HEK293T (cell line): ENCODE measurements around the gene OTX1.

ENCODE experiments used
- CTCF ChIA-PET: fragments of 350-600 bp; formaldehyde crosslinking; extraction: SDS; loops from one replicate; lab custom pipeline; 2021; ENCODE audit warnings: antibody characterized with exemption, inconsistent platforms; lab: Yijun Ruan, JAX
- POLR2A ChIA-PET: fragments of 350-600 bp; formaldehyde crosslinking; extraction: SDS; loops from one replicate; lab custom pipeline; 2020; ENCODE audit warnings: antibody characterized with exemption, inconsistent platforms; lab: Yijun Ruan, JAX
- DNase-seq: peaks from one replicate; pipeline ENCODE4 v3.0.0; 2012; ENCODE audit warnings: mixed read lengths; ENCODE audit errors: extremely low spot score
- ARNT ChIP-seq: fragments of 450-650 bp; IDR thresholded peaks from 2 replicates; pipeline ENCODE4 v1.6.1; 2017; ENCODE audit warnings: mild to moderate bottlenecking
- BHLHE40 ChIP-seq: fragments of 450-650 bp; IDR thresholded peaks from 2 replicates; pipeline ENCODE4 v1.6.1; 2016; ENCODE audit warnings: mild to moderate bottlenecking, moderate library complexity, borderline replicate concordance
- CTBP1 ChIP-seq: fragments of 450-650 bp; IDR thresholded peaks from 2 replicates; pipeline ENCODE4 v1.6.1; 2016; ENCODE audit warnings: borderline replicate concordance
- ELF4 ChIP-seq: fragments of 450-650 bp; IDR thresholded peaks from 2 replicates; pipeline ENCODE4 v1.6.1; 2017; ENCODE audit warnings: antibody characterized with exemption
- FOXA1 ChIP-seq: fragments of 450-650 bp; IDR thresholded peaks from 2 replicates; pipeline ENCODE4 v1.6.1; 2016; ENCODE audit warnings: mild to moderate bottlenecking
- FOXK2 ChIP-seq: fragments of 450-650 bp; IDR thresholded peaks from 2 replicates; pipeline ENCODE4 v1.6.1; 2016; ENCODE audit warnings: mild to moderate bottlenecking
- FOXM1 ChIP-seq: fragments of 450-650 bp; IDR thresholded peaks from 2 replicates; pipeline ENCODE4 v1.6.1; 2017; ENCODE audit warnings: mild to moderate bottlenecking, borderline replicate concordance
- HDGF ChIP-seq: fragments of 450-650 bp; IDR thresholded peaks from 2 replicates; pipeline ENCODE4 v1.6.1; 2017; ENCODE audit warnings: antibody characterized with exemption, borderline replicate concordance
- L3MBTL2 ChIP-seq: fragments of 450-650 bp; conservative IDR thresholded peaks from 2 replicates; pipeline ENCODE4 v1.6.1; 2016; ENCODE audit warnings: mild to moderate bottlenecking
- LEF1 ChIP-seq: fragments of 450-650 bp; IDR thresholded peaks from 2 replicates; pipeline ENCODE4 v1.6.1; 2017; ENCODE audit warnings: mild to moderate bottlenecking, borderline replicate concordance
- NFRKB ChIP-seq: fragments of 450-650 bp; IDR thresholded peaks from 2 replicates; pipeline ENCODE4 v1.6.1; 2016; ENCODE audit warnings: mild to moderate bottlenecking, moderate library complexity
- SP1 ChIP-seq: fragments of 450-650 bp; IDR thresholded peaks from 2 replicates; pipeline ENCODE4 v1.6.1; 2017
- SUZ12 ChIP-seq: fragments of 450-650 bp; IDR thresholded peaks from 2 replicates; pipeline ENCODE4 v1.6.1; 2016; ENCODE audit warnings: mild to moderate bottlenecking
- TARDBP ChIP-seq: fragments of 450-650 bp; IDR thresholded peaks from 2 replicates; pipeline ENCODE4 v1.6.1; 2016
- ZNF384 ChIP-seq: fragments of 450-650 bp; IDR thresholded peaks from 2 replicates; pipeline ENCODE4 v1.6.1; 2016
- TF ChIP-seq, protein P1 (sequence below): fragments of 450-650 bp; IDR thresholded peaks from 2 replicates; pipeline ENCODE4 v1.6.1; 2016

Gene OTX1

DNA sequence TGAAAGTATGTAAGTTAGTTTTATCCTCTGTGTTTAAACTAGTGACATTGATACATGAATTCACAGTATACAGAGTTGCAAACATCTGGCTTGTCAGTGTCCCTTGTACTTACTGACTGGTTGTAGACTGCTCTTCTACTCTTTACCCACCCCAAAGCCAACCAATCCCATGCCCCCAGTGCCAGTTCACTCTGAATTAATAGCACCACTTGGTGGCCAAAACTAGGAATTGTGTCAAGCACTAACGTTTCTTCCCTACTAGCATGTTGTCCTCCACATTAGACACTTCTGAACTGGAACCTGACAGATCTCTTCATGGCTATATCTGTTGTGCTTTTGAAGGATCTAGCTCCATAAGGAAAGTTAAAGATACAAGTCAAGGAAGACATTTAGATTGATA is 27.2 kb upstream of the OTX1 start:
- DNase-seq: peak; percentile 33
- ChIA-PET CTCF (no interaction called here), POLR2A (no interaction called here)
- TF ChIP-seq, protein P1, sequence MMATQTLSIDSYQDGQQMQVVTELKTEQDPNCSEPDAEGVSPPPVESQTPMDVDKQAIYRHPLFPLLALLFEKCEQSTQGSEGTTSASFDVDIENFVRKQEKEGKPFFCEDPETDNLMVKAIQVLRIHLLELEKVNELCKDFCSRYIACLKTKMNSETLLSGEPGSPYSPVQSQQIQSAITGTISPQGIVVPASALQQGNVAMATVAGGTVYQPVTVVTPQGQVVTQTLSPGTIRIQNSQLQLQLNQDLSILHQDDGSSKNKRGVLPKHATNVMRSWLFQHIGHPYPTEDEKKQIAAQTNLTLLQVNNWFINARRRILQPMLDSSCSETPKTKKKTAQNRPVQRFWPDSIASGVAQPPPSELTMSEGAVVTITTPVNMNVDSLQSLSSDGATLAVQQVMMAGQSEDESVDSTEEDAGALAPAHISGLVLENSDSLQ: no peak
- TF ChIP-seq ELF4 (no peak), ARNT (no peak), L3MBTL2 (no peak), NFRKB (no peak), ZNF384 (no peak), CTBP1 (no peak), SUZ12 (no peak), FOXK2 (no peak), FOXA1 (no peak), TARDBP (no peak), HDGF (no peak), SP1 (no peak)

DNA sequence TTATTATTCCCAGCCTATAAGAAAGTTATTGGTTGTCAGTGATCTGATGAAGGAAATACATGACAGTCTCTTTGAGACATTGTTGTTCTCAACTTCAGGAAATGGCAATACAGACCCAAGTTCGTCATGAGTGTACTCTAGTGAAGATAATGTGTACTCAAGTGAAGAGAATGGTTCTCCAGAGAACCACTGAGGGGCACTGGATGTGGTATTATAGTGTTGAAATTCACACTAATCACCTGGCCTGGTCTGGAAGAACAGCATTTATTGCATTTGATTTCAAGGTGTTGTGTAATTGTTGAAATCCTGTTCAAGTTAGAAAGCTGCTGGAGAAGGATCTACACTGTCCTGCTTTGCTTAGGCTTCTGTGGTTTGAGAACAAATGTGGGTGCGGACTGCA is 23.4 kb upstream of the OTX1 start:
- POLR2A ChIA-PET: no interaction called here
- DNase-seq: no peak
- no peak for TF ChIP-seq SUZ12
- TF ChIP-seq, protein P1: no peak
- no peak for TF ChIP-seq HDGF
- no peak for TF ChIP-seq TARDBP
- no peak for TF ChIP-seq FOXA1
- CTCF ChIA-PET: no interaction called here

DNA sequence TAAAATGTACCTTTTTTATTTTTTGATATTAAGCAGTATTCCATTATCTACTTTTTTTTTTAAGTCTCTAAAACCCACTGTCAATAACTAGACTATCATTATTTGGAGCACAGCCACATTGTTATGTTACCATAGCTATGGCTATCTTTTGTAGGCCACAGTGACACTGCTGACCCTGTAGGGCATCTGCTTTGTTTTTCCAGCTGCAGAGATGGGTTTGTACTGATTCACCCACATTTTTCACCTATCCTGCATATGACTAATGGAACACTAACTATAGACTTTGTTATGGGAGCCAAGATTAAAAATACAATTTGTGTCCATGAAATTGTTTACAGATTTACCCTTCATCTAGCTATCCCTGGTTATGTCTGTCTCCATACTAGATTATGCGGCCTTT is 21.6 kb upstream of the OTX1 start:
- POLR2A ChIA-PET: no interaction called here
- CTCF ChIA-PET: no interaction called here
- no peak for TF ChIP-seq SP1
- no peak for TF ChIP-seq SUZ12
- no peak for TF ChIP-seq FOXK2
- TF ChIP-seq BHLHE40: no peak
- TF ChIP-seq ELF4: no peak
- no peak for TF ChIP-seq NFRKB
- TF ChIP-seq FOXM1: no peak
- TF ChIP-seq HDGF: no peak
- TF ChIP-seq ZNF384: no peak
- TF ChIP-seq FOXA1: no peak
- DNase-seq: no peak

DNA sequence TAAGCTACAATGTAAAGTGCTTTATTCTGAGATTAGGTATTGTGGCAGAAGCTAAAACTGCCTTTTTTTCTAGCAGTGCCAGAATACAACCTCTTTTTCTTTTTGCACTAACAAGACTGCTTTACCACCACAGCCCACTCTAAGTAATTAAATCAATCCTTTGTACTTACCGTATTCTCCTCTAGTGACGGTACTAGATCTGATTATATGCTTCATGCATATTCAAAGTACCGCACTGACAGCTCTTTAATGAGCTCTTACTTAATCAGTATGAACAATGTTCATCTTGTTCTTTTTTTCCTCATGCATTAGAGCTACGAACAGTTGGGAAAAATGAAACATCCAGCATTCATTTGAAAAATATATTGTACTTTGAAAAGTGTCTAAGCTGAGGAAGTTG is 16.1 kb upstream of the OTX1 start:
- TF ChIP-seq SUZ12 (no peak), CTBP1 (no peak), ARNT (no peak), BHLHE40 (no peak), LEF1 (no peak), SP1 (no peak), FOXK2 (no peak)
- TF ChIP-seq, protein P1: no peak
- no peak for DNase-seq
- CTCF ChIA-PET: no interaction called here

DNA sequence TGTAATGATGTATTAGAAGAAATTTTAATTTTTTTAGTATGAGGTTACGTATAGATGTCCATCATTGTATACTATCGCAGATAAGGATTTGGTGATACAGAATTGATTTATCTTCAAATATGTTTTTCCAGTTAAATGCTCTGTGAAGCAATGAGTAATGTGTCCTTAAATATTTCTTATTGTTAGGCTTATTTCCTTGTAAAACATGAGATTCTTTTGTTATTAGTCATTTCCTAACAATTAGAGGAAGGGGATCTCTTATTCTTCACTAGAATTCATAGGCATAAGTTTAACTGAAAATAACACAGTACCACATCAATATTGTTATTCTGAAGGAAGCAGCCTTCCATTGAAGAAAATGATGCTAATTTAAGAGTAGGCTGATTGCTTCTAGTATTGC is 15.5 kb upstream of the OTX1 start:
- CTCF ChIA-PET: no interaction called here
- POLR2A ChIA-PET: no interaction called here

More for the DNA sequence above, 16.1 kb upstream of the OTX1 start:
- POLR2A ChIA-PET: no interaction called here

DNA sequence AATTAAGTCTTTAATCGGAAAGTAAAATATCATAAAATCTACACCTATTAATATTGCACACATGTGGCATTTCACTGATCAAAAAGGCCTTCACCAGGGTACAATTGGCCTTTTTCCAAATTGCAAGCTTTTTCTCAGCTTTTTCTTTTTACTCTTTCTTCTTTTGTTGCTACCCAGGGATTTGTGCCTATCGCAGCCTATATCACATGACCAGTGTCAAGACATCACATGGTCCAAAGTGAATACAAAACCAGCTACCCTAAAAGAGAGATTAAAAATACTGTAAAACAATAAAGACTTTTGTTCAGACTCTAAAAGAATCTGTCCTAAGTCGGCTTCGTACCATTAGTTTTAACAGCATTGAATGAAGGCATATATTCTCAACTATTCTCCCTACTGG is 15.0 kb upstream of the OTX1 start:
- ChIA-PET CTCF (no interaction called here), POLR2A (no interaction called here)
- no peak for TF ChIP-seq SUZ12
- TF ChIP-seq, protein P1: no peak
- no peak for TF ChIP-seq FOXK2
- TF ChIP-seq L3MBTL2: no peak
- no peak for TF ChIP-seq CTBP1
- no peak for TF ChIP-seq ELF4
- no peak for TF ChIP-seq NFRKB
- TF ChIP-seq BHLHE40: no peak
- TF ChIP-seq ARNT: no peak
- no peak for TF ChIP-seq HDGF
- no peak for TF ChIP-seq FOXA1
- no peak for TF ChIP-seq LEF1
- TF ChIP-seq FOXM1: no peak
- TF ChIP-seq ZNF384: no peak
- no peak for DNase-seq

More for the DNA sequence above, 15.5 kb upstream of the OTX1 start:
- DNase-seq: no peak
- TF ChIP-seq SUZ12 (no peak), HDGF (no peak)

DNA sequence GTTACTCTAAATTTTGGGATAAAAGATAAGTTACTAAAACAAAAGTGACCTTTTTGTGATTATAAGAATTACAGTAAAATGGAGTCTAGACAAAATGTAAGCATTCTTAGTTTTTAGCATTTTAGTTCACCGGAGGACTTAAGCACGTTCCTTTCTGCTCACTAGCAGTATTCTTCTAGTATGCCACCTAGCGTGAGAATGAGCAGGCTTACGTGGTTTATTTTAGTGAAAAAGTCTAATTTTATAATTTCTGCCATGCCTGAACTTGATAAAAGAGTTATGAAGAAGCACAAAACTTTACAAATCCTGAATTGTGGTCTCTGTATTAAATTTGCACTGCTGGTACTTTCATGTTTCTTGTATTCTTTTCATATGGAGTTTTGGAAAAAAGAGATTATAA is 12.6 kb upstream of the OTX1 start:
- ChIA-PET POLR2A (no interaction called here), CTCF (no interaction called here)
- TF ChIP-seq SUZ12: no peak
- no peak for TF ChIP-seq FOXA1
- TF ChIP-seq, protein P1: no peak
- TF ChIP-seq ELF4: no peak
- no peak for TF ChIP-seq LEF1
- no peak for TF ChIP-seq FOXM1
- no peak for TF ChIP-seq HDGF
- no peak for TF ChIP-seq TARDBP
- TF ChIP-seq SP1: no peak
- no peak for TF ChIP-seq ZNF384
- no peak for TF ChIP-seq L3MBTL2
- no peak for TF ChIP-seq NFRKB
- TF ChIP-seq FOXK2: no peak
- TF ChIP-seq BHLHE40: no peak
- no peak for TF ChIP-seq ARNT
- no peak for TF ChIP-seq CTBP1
- DNase-seq: no peak
